Measurements from ENCODE around the gene FOXP2. TPM values are rescaled to one million over a fixed set of nuclear protein-coding genes. Genes with fewer than 3 reads are reported as not detected.
A peak's percentile ranks its signal among the peaks of the same experiment; 100 is the strongest.

Gene FOXP2
- total RNA-seq, 1 donor from 2014 or later = 4.4 TPM

DNA sequence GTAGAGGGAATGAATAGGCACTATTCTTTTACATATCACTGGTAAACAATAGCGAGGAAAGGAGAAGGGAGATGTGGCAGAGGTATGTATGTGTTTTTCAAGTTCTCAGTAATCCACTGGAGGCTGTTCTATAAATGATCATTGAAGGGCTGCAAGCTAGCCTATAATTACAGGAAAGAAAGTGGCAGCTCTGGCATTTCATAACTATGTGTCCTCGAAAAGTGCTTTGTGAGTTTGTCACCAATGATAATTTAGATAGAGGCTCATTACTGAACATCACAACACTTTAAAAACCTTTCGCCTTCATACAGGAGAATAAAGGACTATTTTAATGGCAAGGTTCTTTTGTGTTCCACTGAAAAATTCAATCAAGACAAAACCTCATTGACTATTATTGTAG is 235.1 kb downstream of the FOXP2 start:
- ATAC-seq (no peak), DNase-seq (ENCODE audit: low spot score) (no peak)

DNA sequence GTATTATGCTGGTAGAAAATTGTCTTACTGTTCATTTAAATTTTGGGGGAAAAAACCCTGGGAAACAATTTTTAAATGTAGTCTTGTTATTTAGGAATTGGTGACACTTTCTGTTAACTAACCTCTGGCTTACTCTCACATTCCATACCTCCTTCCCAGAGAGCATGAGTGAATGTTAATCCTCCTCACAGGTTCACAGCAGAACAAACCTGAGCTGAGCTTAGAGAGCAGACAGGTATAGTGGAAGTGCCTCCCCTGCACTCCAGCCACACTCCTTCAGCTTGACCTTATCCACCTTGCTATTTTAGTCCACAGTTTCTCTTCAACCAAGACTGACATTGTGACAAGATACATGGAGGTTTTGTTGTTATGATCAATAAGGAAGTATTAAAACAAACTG is 235.9 kb downstream of the FOXP2 start:
- no peak for DNase-seq (ENCODE audit: low spot score)
- ATAC-seq = no peak

DNA sequence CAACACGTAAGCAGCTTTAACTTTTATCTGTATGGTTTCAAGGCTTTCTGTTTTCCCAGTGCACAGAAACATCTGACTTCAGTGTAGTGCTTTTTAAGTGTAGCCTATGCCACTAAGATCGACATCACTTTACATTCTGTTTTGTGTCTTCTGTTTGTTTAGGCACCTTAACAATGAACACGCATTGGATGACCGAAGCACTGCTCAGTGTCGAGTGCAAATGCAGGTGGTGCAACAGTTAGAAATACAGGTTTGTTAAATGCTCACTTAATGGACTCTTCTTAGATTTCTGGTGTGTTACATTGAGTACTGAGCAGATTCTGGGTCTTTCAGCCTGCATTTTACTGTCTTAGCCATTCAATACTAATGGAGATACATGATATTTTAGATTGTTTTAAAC is 237.4 kb downstream of the FOXP2 start:
- ATAC-seq = no peak

DNA sequence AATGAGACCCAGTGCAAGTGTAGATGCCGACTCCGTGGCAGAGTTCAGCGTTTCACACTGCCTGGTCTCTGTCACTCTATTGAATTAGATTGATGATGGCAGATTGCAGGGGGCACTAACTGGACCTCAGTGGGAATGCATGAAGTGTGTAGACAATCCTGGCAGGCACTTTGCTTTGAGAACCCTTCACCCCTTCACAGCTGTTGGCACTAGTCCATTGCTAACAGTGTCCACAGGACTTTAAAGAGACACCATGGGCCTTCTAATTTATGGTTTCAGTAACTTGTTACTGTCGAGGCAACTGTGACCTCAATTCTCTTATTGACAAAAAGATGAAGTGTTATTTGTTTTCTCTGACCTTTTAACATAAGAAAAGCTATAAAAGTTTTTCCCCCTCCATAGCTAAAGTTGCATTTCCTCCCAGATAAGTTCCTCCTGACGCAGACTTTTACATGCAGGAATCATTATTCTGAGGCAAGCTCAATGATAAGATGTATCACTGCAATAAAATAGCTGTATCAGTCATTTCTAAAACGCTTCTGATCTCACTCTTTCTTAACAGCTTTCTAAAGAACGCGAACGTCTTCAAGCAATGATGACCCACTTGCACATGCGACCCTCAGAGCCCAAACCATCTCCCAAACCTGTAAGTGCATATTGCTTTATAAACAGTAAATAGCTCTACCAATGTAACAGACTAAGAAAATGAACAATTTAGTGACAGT is 238.9 kb downstream of the FOXP2 start:
- no peak for DNase-seq (ENCODE audit: low spot score)
- ATAC-seq = no peak

More for the DNA sequence above, 237.4 kb downstream of the FOXP2 start:
- no peak for DNase-seq (ENCODE audit: low spot score)

DNA sequence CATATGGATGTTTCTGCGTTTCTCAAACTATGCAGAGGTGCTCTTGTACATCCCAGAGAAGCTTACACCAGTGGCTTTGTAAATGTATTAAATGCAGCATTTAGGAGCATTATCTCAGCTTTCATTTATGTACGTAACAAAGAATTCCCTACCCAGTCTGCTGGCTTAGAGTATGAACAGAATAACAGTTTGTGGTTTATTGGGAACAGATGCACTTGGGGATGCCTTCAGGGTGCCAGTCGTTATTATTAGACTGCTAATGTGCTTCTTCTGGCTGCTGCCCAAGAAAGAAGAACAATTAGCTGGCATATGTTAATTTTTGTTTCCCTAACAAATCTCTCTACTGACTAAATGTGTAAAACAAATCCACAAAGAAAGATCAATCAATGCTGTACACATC is 241.9 kb downstream of the FOXP2 start:
- ATAC-seq = no peak
- DNase-seq (ENCODE audit: low spot score) = no peak

DNA sequence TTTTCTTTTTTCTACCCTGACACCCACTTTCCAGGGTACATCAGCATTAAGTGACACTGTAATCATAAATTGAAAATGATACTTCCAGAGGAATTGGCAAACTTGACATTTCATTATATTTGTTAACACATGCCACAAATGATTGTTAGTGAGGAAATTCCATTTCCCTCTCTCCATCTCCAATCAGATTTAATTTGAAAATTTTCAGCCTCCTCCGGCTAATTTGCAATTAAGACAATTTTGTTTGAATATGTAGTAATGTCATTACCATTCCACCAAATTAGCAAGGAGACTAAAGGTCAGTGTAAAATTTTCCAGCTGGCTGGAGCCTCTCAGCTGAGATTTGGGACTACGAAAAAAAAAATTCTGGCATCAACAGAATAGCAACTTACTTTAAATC is 242.7 kb downstream of the FOXP2 start:
- DNase-seq (ENCODE audit: low spot score) (no peak), ATAC-seq (no peak)

DNA sequence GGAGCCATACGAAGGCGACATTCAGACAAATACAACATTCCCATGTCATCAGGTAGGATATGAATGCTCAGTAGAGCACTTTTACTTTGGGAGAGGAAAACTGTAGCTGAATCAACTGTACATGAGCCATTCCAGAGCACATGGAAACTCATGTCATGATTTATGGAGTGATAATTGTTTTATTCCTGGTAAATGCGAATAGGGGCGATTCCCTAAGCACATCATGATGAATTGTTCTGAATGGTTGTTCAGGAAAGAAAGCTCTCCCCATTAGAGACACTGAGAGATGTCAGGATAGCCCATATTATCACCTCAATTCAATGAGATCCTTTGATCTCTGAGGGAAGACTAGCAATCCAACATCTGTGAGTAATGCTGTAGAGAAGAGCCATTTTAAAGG is 243.6 kb downstream of the FOXP2 start:
- no peak for DNase-seq (ENCODE audit: low spot score)
- no peak for ATAC-seq

DNA sequence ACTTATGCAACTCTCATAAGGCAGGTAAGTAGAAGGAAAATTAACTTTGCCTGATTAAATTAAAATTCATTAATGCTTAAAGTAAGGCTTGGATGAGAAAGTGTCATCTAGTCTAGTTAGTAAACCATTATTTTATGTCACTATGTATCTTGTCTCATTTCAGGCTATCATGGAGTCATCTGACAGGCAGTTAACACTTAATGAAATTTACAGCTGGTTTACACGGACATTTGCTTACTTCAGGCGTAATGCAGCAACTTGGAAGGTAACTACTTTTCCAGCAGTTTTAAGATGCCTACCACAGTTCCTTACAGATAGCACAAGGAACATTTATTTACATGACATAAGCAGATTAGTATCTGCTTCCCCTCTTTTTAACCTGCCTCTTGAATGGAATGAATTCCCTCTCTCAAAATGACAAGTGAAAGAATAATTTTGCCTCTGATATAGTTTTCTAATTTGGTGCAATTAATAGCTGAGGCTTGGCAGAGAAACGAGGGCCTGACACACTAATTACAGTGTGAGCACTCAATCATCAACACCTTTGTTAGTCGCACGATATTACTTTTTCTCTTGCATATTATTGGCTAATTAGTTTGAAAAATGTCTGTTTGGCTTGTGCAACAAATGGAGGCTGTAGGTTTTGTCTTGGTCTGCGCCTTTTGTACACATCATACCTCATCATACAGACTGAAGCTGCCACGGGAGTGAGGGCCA is 245.0 kb downstream of the FOXP2 start:
- ATAC-seq = no peak
- no peak for DNase-seq (ENCODE audit: low spot score)

DNA sequence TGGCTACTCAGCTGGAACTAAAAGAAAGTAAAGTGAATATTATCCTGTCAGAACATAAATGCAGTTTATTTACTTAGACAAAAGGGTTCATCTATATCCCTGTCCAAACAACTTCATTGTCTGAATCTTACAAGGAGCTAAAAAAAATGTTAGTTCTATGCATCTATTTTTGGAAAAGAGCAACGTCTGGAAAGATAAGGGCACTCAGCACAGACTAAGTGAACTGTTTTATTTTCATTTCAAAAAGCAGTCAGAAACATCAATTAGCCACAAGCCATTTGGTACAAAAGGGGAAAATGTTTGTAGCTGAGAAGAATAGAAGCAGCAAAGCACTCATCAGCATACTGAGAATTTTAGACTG is 245.5 kb downstream of the FOXP2 start:
- no peak for DNase-seq (ENCODE audit: low spot score)
- ATAC-seq = no peak

DNA sequence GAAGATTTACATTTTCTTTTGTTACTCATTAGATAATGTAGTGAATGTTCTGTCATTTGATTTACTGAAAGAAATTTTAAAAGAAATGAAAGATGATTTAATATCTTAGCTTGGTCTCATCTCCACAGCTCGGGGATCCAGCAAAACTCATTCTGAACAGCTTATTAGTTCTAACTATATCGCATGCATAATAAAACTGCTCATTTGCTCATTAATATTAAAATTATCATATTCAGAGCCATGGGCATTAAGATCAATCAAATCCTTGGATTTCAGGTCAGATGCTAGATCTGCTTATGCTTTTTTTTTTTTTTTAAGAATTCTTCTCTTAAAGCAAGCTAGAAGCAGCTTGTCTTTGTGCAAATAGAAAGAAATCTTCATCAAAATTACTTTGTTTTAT is 246.1 kb downstream of the FOXP2 start:
- ATAC-seq (no peak), DNase-seq (ENCODE audit: low spot score) (no peak)

DNA sequence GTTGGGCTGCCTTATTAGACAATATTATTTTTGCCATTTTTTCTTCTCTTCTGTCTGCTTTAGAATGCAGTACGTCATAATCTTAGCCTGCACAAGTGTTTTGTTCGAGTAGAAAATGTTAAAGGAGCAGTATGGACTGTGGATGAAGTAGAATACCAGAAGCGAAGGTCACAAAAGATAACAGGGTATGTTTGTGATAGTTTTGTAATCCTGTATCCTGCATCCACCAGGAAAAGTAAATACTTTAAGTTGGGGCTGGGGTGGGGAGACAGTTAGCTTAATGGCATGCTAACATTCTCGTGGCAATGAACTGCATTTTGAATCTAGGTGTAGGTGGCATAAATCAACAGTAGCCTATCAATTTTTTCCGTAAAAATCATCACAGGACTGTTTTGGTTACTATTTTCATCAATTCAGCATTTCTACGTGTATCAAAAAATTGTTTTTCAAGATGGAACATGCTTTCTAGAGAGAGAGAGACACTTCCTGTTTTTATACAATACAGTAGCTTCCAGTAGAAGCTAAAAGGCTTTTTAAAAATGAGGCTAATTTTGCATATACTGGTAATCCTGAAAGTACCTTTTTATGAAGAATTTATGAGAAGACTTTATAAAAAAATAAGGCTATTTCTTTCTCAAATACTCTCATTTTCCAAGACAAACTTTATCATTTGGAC is 247.5 kb downstream of the FOXP2 start:
- ATAC-seq (peak; percentile 64), DNase-seq (ENCODE audit: low spot score) (no peak)

DNA sequence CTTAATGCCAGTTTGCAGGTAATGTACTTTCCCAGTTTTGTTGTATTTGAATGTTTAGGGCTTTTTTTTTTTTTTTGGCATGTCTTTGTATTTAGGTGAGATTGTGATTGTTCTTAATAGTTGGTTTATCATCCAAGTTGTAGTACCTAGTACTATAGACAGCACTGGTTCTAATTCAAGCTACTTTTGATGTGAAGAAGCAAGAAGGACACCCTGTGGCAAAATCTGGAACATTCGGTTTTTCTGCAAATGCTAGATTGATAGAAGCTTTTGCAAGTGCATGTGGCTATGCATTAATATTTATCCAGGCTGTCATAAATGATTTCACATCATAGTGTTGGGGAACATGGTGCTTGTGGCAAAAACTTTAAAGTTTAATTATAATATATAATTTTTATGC is 248.9 kb downstream of the FOXP2 start:
- DNase-seq (ENCODE audit: low spot score) (no peak), ATAC-seq (peak; percentile 69)

DNA sequence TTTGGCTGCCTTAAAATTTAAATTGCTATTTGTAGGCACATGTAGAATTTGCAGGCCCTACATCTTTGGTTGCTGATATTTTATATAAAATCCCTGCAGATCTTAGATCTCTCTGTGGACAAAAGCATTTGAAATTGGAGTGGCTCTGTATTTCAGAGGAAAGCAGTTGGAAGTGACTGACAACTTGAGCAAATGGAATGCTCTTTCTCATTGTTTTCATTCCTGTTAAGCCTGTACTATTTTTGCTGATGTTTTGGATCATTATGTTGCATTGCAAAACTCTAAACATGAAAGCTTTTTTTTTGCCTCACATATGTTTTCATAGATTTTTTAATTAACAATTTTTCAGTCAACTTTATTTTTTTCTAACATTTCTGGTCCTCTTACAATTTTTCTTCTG is 256.1 kb downstream of the FOXP2 start:
- DNase-seq (ENCODE audit: low spot score) (no peak), ATAC-seq (no peak)

DNA sequence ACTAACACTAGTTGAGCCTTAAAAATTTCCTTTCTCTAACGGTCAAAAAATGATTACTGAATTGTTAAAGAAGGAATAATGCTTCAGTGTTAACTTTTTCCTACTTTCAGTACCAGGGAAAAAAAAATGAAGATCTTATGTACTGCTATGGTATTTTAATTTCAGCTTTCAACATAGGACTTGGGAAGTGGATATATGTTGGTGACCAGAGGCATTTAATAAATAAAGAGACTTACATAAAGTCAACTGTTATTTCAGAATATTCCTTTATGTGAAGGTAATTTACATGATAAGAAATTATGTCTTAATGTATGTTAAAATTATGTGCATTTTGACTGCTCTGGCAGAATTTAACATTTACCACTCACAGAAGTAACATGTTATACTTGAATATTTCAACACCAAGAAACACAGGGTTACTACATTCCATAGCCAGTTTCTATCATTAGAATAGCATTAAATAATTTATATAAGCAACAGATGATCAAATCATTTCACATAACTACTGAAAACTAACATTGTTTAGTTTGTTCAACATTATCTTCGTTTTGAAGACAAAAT is 257.0 kb downstream of the FOXP2 start:
- ATAC-seq (no peak), DNase-seq (ENCODE audit: low spot score) (no peak)

DNA sequence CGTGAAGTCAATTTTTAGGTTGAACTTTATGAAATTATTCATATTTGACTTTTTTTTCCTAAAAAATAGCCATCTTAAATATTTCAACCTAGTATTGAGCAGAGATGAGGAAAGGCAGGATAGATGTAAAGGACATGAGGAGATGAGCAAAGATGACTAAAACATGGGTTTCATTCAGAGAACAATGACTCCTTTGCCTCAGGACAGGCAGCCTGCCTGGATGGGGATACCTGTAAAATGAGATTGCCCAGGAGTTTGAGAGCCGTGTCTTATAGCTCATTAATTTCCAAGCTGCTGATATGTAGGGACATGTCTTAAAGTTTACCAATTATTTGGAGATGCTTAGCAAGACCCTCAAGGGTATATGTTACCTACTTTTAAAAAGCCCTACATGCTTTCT is 263.5 kb downstream of the FOXP2 start:
- DNase-seq (ENCODE audit: low spot score) (no peak), ATAC-seq (no peak)

DNA sequence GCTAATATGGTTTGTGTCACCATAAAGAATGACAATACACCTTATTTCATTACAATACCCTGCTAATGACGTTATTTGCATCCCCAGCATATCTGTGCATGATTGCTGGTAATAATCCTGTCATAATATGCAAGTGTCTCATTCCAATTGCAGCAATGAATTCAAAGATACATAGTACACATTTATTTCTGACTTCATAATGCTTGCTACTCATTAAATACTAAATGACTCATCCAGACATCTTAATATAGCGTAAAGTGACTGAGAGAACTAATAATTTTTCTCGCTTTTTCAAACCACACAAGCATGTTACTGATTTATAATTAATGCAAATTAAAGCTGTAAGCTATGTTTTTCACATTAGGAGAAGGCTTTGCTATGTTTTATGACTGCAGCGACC is 272.6 kb downstream of the FOXP2 start:
- DNase-seq (ENCODE audit: low spot score) (no peak), ATAC-seq (no peak)

DNA sequence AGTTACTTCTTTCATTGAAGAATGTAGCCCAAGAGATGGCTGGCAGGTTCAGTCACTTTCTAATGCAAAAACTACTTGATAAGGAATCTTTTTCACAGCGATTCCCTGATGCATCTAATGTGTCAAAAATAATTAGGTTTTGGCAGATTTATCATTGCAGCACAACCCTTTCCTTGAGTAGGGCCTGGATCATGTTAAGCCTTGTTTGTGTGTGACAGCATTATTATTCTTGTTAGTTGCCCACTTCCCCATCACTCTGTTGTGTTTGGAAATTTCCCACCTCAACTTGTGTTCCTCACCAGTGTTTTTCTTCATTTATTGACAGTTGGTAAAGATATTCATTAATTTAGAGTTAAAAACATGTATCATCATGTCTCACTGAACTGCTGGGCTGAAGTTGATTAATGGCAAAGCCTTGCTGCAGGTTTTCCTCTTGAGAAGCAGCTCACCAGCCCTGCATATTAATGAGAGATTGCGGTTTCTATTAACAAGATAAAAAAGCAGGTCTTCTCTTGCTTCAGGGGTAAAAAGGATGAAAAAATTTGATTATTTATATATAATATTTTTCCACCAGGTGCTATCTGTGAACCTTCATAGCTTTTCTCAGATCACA is 273.9 kb downstream of the FOXP2 start:
- no peak for DNase-seq (ENCODE audit: low spot score)
- no peak for ATAC-seq

DNA sequence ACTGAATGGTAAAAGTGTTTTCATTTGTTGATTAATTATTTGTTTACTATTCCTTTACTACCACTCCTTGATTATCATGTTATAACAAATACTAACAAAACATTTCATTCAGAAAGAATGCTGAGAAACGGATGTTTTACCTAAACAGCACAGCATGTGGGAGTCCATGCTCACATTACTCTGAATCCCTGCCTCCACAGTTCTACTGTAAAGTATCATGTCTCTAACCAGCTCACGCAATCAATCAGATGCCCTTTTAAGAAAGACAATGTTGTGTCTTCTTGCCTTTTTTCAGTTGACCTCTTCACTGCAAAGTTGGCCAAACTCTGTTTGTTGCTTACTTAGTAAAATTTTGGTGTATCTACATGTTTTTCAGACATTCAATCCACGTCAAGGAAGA is 274.8 kb downstream of the FOXP2 start:
- no peak for ATAC-seq
- no peak for DNase-seq (ENCODE audit: low spot score)

DNA sequence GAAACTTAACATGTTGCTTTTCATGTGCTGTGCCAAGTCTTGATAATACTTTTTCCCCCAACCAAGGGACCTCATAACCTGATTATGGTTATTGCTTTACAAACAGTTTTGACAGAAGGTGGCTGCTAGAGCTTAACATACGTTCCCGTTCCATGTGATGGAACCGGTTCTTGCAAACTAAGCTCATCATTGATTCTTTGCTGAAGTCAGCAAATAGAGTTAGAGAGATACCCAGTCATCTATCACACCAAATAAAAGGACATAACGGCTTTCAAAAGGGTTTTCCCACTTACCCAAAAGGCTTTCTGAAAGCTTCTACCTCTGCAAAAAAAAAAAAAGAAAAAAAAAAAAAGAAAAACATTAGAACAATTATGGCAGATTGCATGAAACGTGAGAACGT is 277.0 kb downstream of the FOXP2 start:
- ATAC-seq (no peak), DNase-seq (ENCODE audit: low spot score) (no peak)

DNA sequence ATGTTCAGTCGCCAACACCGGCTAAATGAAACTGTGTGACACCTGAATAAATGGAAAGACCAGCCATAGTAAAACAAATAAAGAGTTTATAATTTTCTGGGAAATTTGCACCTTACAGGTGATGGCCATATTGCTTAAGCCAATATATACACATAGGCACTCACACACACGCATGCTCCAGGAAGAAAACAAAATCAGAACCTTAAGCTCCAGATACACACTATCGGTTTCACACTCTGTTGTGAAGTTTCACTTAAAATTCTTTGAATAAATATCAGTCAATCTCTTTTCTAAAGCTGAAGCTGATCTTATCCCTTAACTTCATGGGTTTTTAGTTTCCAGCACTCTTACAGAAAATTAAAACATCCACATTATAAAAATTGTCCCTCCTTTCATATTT is 280.6 kb downstream of the FOXP2 start:
- ATAC-seq (no peak), DNase-seq (ENCODE audit: low spot score) (no peak)

DNA sequence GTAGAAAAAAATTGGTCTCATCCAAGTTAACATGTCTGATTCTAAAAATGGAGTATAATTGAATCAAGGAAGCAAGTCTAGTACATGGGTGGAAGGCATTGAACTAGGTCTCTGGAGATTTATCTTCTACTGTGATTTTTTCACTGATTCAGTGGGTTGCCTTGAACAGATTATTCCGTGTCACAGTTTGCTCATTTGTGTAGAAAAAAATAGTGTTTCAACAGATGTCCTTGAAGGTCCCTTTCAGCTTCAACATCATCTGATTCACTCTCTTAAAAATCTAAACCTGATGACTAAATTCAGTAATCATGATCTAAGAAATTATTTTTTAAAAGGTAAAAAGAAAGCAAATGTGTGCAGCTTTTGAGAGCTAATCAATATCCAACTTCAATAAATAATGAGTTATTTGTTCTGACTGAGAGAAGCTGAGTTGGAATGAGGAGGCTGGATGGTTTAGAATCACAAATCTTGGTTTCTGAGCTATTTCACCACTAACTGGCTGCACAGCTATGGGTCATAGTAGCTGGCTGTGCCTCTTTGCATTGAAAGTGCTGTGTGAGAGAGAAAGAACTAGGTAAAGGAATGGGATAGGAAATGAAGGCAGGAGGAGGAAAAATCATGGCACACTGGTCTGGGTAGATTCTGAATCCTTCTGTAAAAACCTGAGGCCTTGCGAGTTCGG is 285.8 kb downstream of the FOXP2 start:
- DNase-seq (ENCODE audit: low spot score) (no peak), ATAC-seq (no peak)
